KMS-11 (cell line): ENCODE results near the gene CTNNA1.

Experiments
- H2AFZ ChIP-seq: fragments of 200-600 bp; sonication (generic); 2 replicates; pipeline ENCODE4 v1.6.1; 2016; ENCODE audit warnings: antibody characterized with exemption, mixed run types, low read depth
- H3K27ac ChIP-seq: fragments of 200-600 bp; sonication (generic); 2 replicates; pipeline ENCODE4 v1.6.1; 2016; ENCODE audit warnings: mild to moderate bottlenecking, mixed run types
- H3K27me3 ChIP-seq: fragments of 200-600 bp; sonication (generic); 2 replicates; pipeline ENCODE4 v1.6.1; 2017; ENCODE audit warnings: mild to moderate bottlenecking, low read depth, mixed run types, moderate library complexity; ENCODE audit not compliant: insufficient read depth
- H3K36me3 ChIP-seq: fragments of 200-600 bp; sonication (generic); 2 replicates; pipeline ENCODE4 v1.6.1; 2017; ENCODE audit warnings: mild to moderate bottlenecking, mixed run types; ENCODE audit not compliant: insufficient read depth
- H3K4me1 ChIP-seq: fragments of 200-600 bp; sonication (generic); 2 replicates; pipeline ENCODE4 v1.6.1; 2016; ENCODE audit warnings: mild to moderate bottlenecking, low read depth, mixed run types; ENCODE audit not compliant: poor library complexity, severe bottlenecking
- H3K4me2 ChIP-seq: fragments of 200-600 bp; sonication (generic); 2 replicates; pipeline ENCODE4 v1.7.0; 2016; ENCODE audit warnings: mild to moderate bottlenecking, mixed run types
- H3K4me3 ChIP-seq: fragments of 200-600 bp; sonication (generic); IDR thresholded peaks from 2 replicates; pipeline ENCODE4 v1.6.1; 2017; ENCODE audit warnings: low read depth, low read length, mixed read lengths; ENCODE audit not compliant: insufficient read depth
- H3K79me2 ChIP-seq: fragments of 200-600 bp; sonication (generic); 2 replicates; pipeline ENCODE4 v1.6.1; 2016; ENCODE audit warnings: low read depth, mixed run types; ENCODE audit not compliant: insufficient read depth
- H3K9ac ChIP-seq: fragments of 200-600 bp; sonication (generic); 2 replicates; pipeline ENCODE4 v1.6.1; 2016; ENCODE audit warnings: mild to moderate bottlenecking, mixed run types
- H4K20me1 ChIP-seq: fragments of 200-600 bp; sonication (generic); 2 replicates; pipeline ENCODE4 v1.6.1; 2016; ENCODE audit warnings: mild to moderate bottlenecking, mixed run types; ENCODE audit not compliant: insufficient read depth
- CTCF ChIP-seq: fragments of 200-600 bp; sonication (generic); conservative IDR thresholded peaks from 2 replicates; pipeline ENCODE4 v1.6.1; 2017; ENCODE audit warnings: low read depth, mild to moderate bottlenecking, antibody characterized with exemption, low read length, moderate library complexity, mixed read lengths

CTNNA1 gene

GRCh38 chr5:138932171-138932810 is 179.1 kb downstream of the CTNNA1 start:
- Histone ChIP-seq H3K4me2 (no peak overlapping the region), H3K9ac (no peak overlapping the region), H3K27me3 (no peaks in the 10 kb centered on the region), H3K4me3 (no peak overlapping the region), H3K4me1 (no peaks in the 10 kb centered on the region), H3K79me2 (no peaks in the 10 kb centered on the region), H2AFZ (no peak overlapping the region), H4K20me1 (no peaks in the 10 kb centered on the region), H3K27ac (no peak overlapping the region), H3K36me3 (no peaks in the 10 kb centered on the region)
- TF ChIP-seq CTCF = no peak

- H3K4me1 ChIP-seq = peaks cover 4% of the 10 kb centered on the region
- no peak overlapping the region for H2AFZ ChIP-seq
- H3K27me3 ChIP-seq = no peaks in the 10 kb centered on the region
- H4K20me1 ChIP-seq = no peaks in the 10 kb centered on the region
- no peak overlapping the region for H3K4me3 ChIP-seq
- H3K36me3 ChIP-seq = no peaks in the 10 kb centered on the region
- no peak for TF ChIP-seq CTCF
- no peaks in the 10 kb centered on the region for H3K79me2 ChIP-seq
- no peak overlapping the region for H3K27ac ChIP-seq
- H3K9ac ChIP-seq = no peak overlapping the region
- no peak overlapping the region for H3K4me2 ChIP-seq
Measured at GRCh38 chr5:138933522-138934290, 180.5 kb downstream of the CTNNA1 start.

DNA sequence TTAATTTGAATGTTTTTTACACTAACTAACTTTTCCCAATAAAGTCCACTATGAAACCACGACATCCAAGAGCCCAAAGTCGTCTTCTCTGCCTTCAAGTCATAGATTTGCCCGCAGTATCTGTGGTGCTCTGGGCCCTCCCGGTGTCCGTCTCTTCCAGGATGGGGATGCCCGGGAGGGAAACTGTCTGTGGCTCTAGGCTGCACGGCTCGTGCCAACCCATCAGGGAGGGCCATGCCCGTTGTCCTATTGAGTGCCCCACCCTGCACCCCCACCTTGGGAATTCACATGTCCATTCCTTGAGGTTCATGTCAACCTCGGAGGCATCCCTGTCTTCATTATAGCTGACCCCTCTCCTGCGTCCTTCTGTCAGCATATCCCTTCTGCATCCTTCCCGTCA is 181.7 kb downstream of the CTNNA1 start:
- Histone ChIP-seq H3K9ac (no peak overlapping the region), H3K27me3 (no peaks in the 10 kb centered on the region), H3K4me1 (peaks cover 6% of the 10 kb centered on the region), H3K27ac (no peak overlapping the region), H4K20me1 (no peaks in the 10 kb centered on the region), H3K79me2 (no peaks in the 10 kb centered on the region), H3K4me3 (no peak overlapping the region), H3K4me2 (no peak overlapping the region), H2AFZ (no peak overlapping the region), H3K36me3 (no peaks in the 10 kb centered on the region)
- TF ChIP-seq CTCF = no peak

GRCh38 chr5:138935466-138935865 is 182.2 kb downstream of the CTNNA1 start:
- TF ChIP-seq CTCF = no peak
- H3K4me1 ChIP-seq = peaks cover 6% of the 10 kb centered on the region
- H3K4me2 ChIP-seq = no peak overlapping the region
- H4K20me1 ChIP-seq = no peaks in the 10 kb centered on the region
- H2AFZ ChIP-seq = no peak overlapping the region
- H3K4me3 ChIP-seq = no peak overlapping the region
- no peak overlapping the region for H3K27ac ChIP-seq
- no peaks in the 10 kb centered on the region for H3K36me3 ChIP-seq
- H3K27me3 ChIP-seq = no peaks in the 10 kb centered on the region
- H3K79me2 ChIP-seq = no peaks in the 10 kb centered on the region
- no peak overlapping the region for H3K9ac ChIP-seq
